H9 (cell line): ENCODE results near the gene MRPS31. TPM values are rescaled to one million over a fixed set of nuclear protein-coding genes. Genes with fewer than 3 reads are reported as not detected.

ENCODE experiments used
- DNase-seq: peaks from one replicate; pipeline ENCODE4 v3.0.0-alpha.2; 2017
- H2AFZ ChIP-seq: one replicate; pipeline ENCODE4 v1.6.1; 2013; ENCODE audit warnings: mild to moderate bottlenecking, low read length, control low read depth, moderate library complexity
- H2AK5ac ChIP-seq: 2 replicates; pipeline ENCODE4 v1.6.1; 2013; ENCODE audit warnings: low read length, control low read depth, mixed read lengths; ENCODE audit not compliant: insufficient read length
- H2BK120ac ChIP-seq: one replicate; pipeline ENCODE4 v1.6.1; 2013; ENCODE audit warnings: low read depth, mild to moderate bottlenecking, low read length, control low read depth, inconsistent platforms; ENCODE audit not compliant: poor library complexity, severe bottlenecking
- H2BK12ac ChIP-seq: 2 replicates; pipeline ENCODE4 v1.6.1; 2013; ENCODE audit warnings: low read length, control low read depth, mixed read lengths, low read depth; ENCODE audit not compliant: insufficient read length
- H2BK15ac ChIP-seq: 2 replicates; pipeline ENCODE4 v1.6.1; 2013; ENCODE audit warnings: low read depth, low read length, control low read depth
- H2BK20ac ChIP-seq: one replicate; pipeline ENCODE4 v1.6.1; 2013; ENCODE audit warnings: low read depth, mild to moderate bottlenecking, low read length, control low read depth, inconsistent platforms; ENCODE audit not compliant: poor library complexity, severe bottlenecking
- H2BK5ac ChIP-seq: 2 replicates; pipeline ENCODE4 v1.6.1; 2013; ENCODE audit warnings: low read length, control low read depth, mixed read lengths; ENCODE audit not compliant: insufficient read length
- H3K14ac ChIP-seq: 2 replicates; pipeline ENCODE4 v1.6.1; 2013; ENCODE audit warnings: low read length, control low read depth; ENCODE audit not compliant: insufficient read depth
- H3K18ac ChIP-seq: 2 replicates; pipeline ENCODE4 v1.6.1; 2013; ENCODE audit warnings: low read depth, mild to moderate bottlenecking, mixed read lengths, low read length, control low read depth; ENCODE audit not compliant: insufficient read length
- H3K23ac ChIP-seq: 2 replicates; pipeline ENCODE4 v1.6.1; 2013; ENCODE audit warnings: low read length, control low read depth, mixed read lengths, low read depth; ENCODE audit not compliant: insufficient read length
- H3K23me2 ChIP-seq: 2 replicates; pipeline ENCODE4 v1.6.1; 2013; ENCODE audit warnings: low read depth, mild to moderate bottlenecking, mixed read lengths, low read length, control low read depth; ENCODE audit not compliant: insufficient read length, poor library complexity, severe bottlenecking
- H3K27ac ChIP-seq: 2 replicates; pipeline ENCODE4 v1.5.1; 2013; ENCODE audit warnings: low read length, control low read depth, mixed read lengths, low read depth; ENCODE audit not compliant: insufficient read length
- H3K27me3 ChIP-seq: 2 replicates; pipeline ENCODE4 v1.6.1; 2013; ENCODE audit warnings: low read length, control low read depth, inconsistent platforms; ENCODE audit not compliant: insufficient read depth
- H3K4ac ChIP-seq: 2 replicates; pipeline ENCODE4 v1.6.1; 2013; ENCODE audit warnings: low read depth, mild to moderate bottlenecking, control low read depth, inconsistent platforms, low read length, moderate library complexity
- H3K4me1 ChIP-seq: 2 replicates; pipeline ENCODE4 v1.6.1; 2013; ENCODE audit warnings: low read length, control low read depth, inconsistent platforms; ENCODE audit not compliant: insufficient read depth
- H3K4me2 ChIP-seq: 2 replicates; pipeline ENCODE4 v1.6.1; 2013; ENCODE audit warnings: low read length, control low read depth, mixed read lengths; ENCODE audit not compliant: insufficient read length, insufficient read depth
- H3K56ac ChIP-seq: 2 replicates; pipeline ENCODE4 v1.6.1; 2013; ENCODE audit warnings: low read depth, mild to moderate bottlenecking, mixed read lengths, low read length, control low read depth; ENCODE audit not compliant: insufficient read length
- H3K79me1 ChIP-seq: 2 replicates; pipeline ENCODE4 v1.6.1; 2013; ENCODE audit warnings: low read depth, mild to moderate bottlenecking, moderate library complexity, low read length, control low read depth, inconsistent platforms; ENCODE audit not compliant: insufficient read depth, poor library complexity, severe bottlenecking
- H3K79me2 ChIP-seq: 2 replicates; pipeline ENCODE4 v1.6.1; 2013; ENCODE audit warnings: low read length, control low read depth, inconsistent platforms; ENCODE audit not compliant: insufficient read depth
- H3K9ac ChIP-seq: 2 replicates; pipeline ENCODE4 v1.6.1; 2013; ENCODE audit warnings: low read length, control low read depth, mixed read lengths; ENCODE audit not compliant: insufficient read length; ENCODE audit errors: extremely low read depth
- H3K9me3 ChIP-seq: one replicate; pipeline ENCODE4 v1.6.1; 2013; ENCODE audit warnings: low read depth, low read length, inconsistent platforms; ENCODE audit not compliant: control insufficient read depth
- H3T11ph ChIP-seq: one replicate; pipeline ENCODE4 v1.6.1; 2013; ENCODE audit warnings: mild to moderate bottlenecking, low read length, control low read depth, inconsistent platforms
- H4K20me1 ChIP-seq: one replicate; pipeline ENCODE4 v1.6.1; 2013; ENCODE audit not compliant: control insufficient read depth, insufficient read length, insufficient read depth
- H4K5ac ChIP-seq: 2 replicates; pipeline ENCODE4 v1.6.1; 2013; ENCODE audit warnings: low read depth, mild to moderate bottlenecking, mixed read lengths, low read length, control low read depth; ENCODE audit not compliant: insufficient read length
- H4K8ac ChIP-seq: replicated peaks from 2 replicates; pipeline ENCODE4 v1.6.1; 2013; ENCODE audit warnings: low read length, control low read depth, mixed read lengths, low read depth; ENCODE audit not compliant: insufficient read length
- H4K91ac ChIP-seq: 2 replicates; pipeline ENCODE4 v1.6.1; 2013; ENCODE audit warnings: low read depth, mild to moderate bottlenecking, moderate library complexity, mixed read lengths, low read length, control low read depth; ENCODE audit not compliant: insufficient read length
- H3K27ac Mint-ChIP-seq, 3 experiments: 2 replicates in 2 of 3; 3 replicates in 1 of 3; pipeline ENCODE4 v1.8.0; 2020 to 2021; ENCODE audit warnings: mixed read lengths in 3 of 3, mild to moderate bottlenecking in 1 of 3, moderate library complexity in 1 of 3
- H3K27me3 Mint-ChIP-seq: 2 replicates; pipeline ENCODE4 v1.8.0; 2021; ENCODE audit warnings: low read depth, mild to moderate bottlenecking, moderate library complexity, mixed read lengths
- H3K36me3 Mint-ChIP-seq, 3 experiments: 2 replicates in 2 of 3; 3 replicates in 1 of 3; pipeline ENCODE4 v1.8.0; 2020 to 2021; ENCODE audit warnings: low read depth in 3 of 3, mixed read lengths in 3 of 3; ENCODE audit not compliant: insufficient read depth in 1 of 3
- H3K4me1 Mint-ChIP-seq, 2 experiments: 2 replicates each; pipeline ENCODE4 v1.8.0; 2020; ENCODE audit warnings: mixed read lengths in 2 of 2
- H3K4me3 Mint-ChIP-seq, 2 experiments: 2 replicates in 1 of 2; 3 replicates in 1 of 2; pipeline ENCODE4 v1.8.0; 2020 to 2021; ENCODE audit warnings: mild to moderate bottlenecking in 2 of 2, mixed read lengths in 2 of 2, moderate library complexity in 1 of 2
- H3K9me3 Mint-ChIP-seq, 2 experiments: 2 replicates in 1 of 2; 3 replicates in 1 of 2; pipeline ENCODE4 v1.8.0; 2020; ENCODE audit warnings: mild to moderate bottlenecking in 2 of 2, mixed read lengths in 2 of 2, moderate library complexity in 1 of 2
- CTCF ChIP-seq: fragments of 200-600 bp; sonication (generic); conservative IDR thresholded peaks from 3 replicates; pipeline ENCODE4 v1.8.0; 2021; ENCODE audit warnings: antibody characterized with exemption, mild to moderate bottlenecking
- WGBS: extraction: QIAGEN DNeasy Blood & Tissue Kit; methylation state at CpG from one replicate; pipeline ENCODE4 v1.1.7; 2013; ENCODE audit warnings: missing lambda C conversion rate, low lambda C conversion rate, mixed read lengths; ENCODE audit not compliant: insufficient read length; ENCODE audit errors: extremely low coverage; 5-methylcytosine and 5-hydroxymethylcytosine counted together
- microRNA-seq: library from miRNA; unstranded; fragments of <30 nt; microRNA quantifications from one replicate; pipeline ENCODE4, GENCODE V29; 2020; ENCODE audit warnings: borderline microRNAs expressed
- total RNA-seq: library from RNA; stranded (reverse); gene quantifications from 2 replicates; pipeline ENCODE4 v1.2.1, GENCODE V29; 2021

Gene MRPS31
- total RNA-seq, 1 experiment from 2014 or later = 27.3 TPM

DNA sequence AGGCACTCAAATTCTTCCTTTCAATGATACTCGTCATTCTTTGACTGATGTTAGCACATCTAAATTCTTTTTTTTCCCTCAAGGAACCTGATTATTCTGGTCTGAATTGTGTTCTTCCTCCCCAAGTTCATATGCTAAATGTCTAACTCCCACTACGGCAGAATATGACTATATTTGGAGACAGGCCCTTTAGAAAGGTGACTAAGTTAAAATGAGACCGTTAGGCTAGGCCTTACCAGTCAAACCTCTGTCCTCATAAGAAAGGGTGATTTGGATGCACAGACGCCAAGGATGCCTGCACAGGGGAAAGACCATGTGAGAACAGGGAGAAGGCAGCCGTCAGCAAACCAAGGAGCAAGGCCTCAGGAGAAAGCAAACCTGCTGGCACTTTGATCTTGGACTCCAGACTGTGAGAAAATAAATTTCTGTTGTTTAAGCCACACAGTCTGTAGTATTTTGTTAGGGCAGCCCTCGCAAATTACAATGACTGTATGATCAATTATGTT, 91.5 kb downstream of the MRPS31 start:
- Histone ChIP-seq H3K4me1 (peaks cover 13% of the 10 kb centered on the region), H3K23me2 (no peaks in the 10 kb centered on the region), H2AK5ac (no peak overlapping the region), H3K18ac (no peak overlapping the region), H2BK12ac (no peak overlapping the region), H3K4me2 (no peak overlapping the region), H3K79me1 (no peaks in the 10 kb centered on the region), H3K56ac (no peak overlapping the region), H3K79me2 (no peaks in the 10 kb centered on the region), H2AFZ (no peak overlapping the region), H3K14ac (no peak overlapping the region), H3K9ac (no peak overlapping the region), H3K23ac (no peak overlapping the region), H3T11ph (no peak overlapping the region), H2BK5ac (no peak overlapping the region), H2BK120ac (no peak overlapping the region), H4K20me1 (no peaks in the 10 kb centered on the region), H4K5ac (no peak overlapping the region), H2BK15ac (no peak overlapping the region), H3K9me3 (no peaks in the 10 kb centered on the region), H3K4ac (no peak overlapping the region), H4K91ac (no peak overlapping the region), H2BK20ac (no peak overlapping the region), H4K8ac (no peak overlapping the region), H3K27ac (no peak overlapping the region), H3K27me3 (no peaks in the 10 kb centered on the region)
- TF ChIP-seq CTCF = no peak
- Mint-ChIP-seq H3K9me3 (no peaks in the 10 kb centered on the region), H3K36me3 (peaks cover 0 to 7% (median 2%) of the 10 kb centered on the region in 3 experiments; a peak in 2 of 7 replicates), H3K4me3 (no peak overlapping the region; a peak in 1 of 5 replicates), H3K27me3 (no peaks in the 10 kb centered on the region; the same call in 1 of the 2 replicates), H3K4me1 (peaks cover 43 to 46% of the 10 kb centered on the region in 2 experiments), H3K27ac (peak overlapping the region; percentile 13 to 87 (median 27); a peak in 5 of 7 replicates)
- WGBS = no CpG with 5 or more reads among the region's 6 CpGs
- peak; percentile 44 for DNase-seq

Small RNA genes lying within 50 kb of the gene (microRNA-seq; reads per million reads assigned to microRNA genes)
- gene MIR320D1 (not detected), gene MIR621 (not detected)

Other genes with a start within 250 kb of the MRPS31 start
- gene FOXO1, start 104.5 kb downstream of the MRPS31 start, total RNA-seq = 43.5 and 44.6 TPM in 2 replicates
- 18.3 and 21.1 TPM in 2 replicates for gene SLC25A15, start 18.4 kb upstream of the MRPS31 start, total RNA-seq
- gene ELF1, start 248.1 kb upstream of the MRPS31 start, total RNA-seq = 14.8 and 15.5 TPM in 2 replicates